Ovary (tissue), 3 donors: ENCODE results near the gene NOTCH4.
"Not testable (repeated sequence)": the region's sequence is repeated elsewhere in the genome, so short reads cannot be mapped to it uniquely, and the experiment has no call there.

Source experiments
- CTCF ChIP-seq, 3 donors: fragments of 450-650 bp in 2 of 3; fragments of 200-600 bp in 1 of 3; IDR thresholded peaks; one replicate each; pipeline versions ENCODE4 v1.5.1 to v1.8.0; 2016 to 2022; ENCODE audit warnings: antibody characterized with exemption in 3 of 3, mild to moderate bottlenecking in 1 of 3
- EP300 ChIP-seq: sonication (generic); formaldehyde crosslinking; IDR thresholded peaks from one replicate; pipeline ENCODE4 v1.6.1; 2017; ENCODE audit warnings: antibody characterized with exemption
- POLR2A ChIP-seq: fragments of 450-650 bp; IDR thresholded peaks from one replicate; pipeline ENCODE4 v1.6.1; 2017; ENCODE audit warnings: antibody characterized with exemption, mild to moderate bottlenecking, moderate library complexity
- donor health status: DM: no; HTN: no; CAD: no.

GRCh38 chr6:32242318-32242813 is 18.5 kb upstream of the NOTCH4 start:
- not testable (repeated sequence) for TF ChIP-seq CTCF (IDR thresholded peaks at IDR 0.05); EP300; POLR2A
